Chondrocyte (in vitro differentiated cells): ENCODE results near the gene IFI27L2. TPM values are rescaled to one million over a fixed set of nuclear protein-coding genes. Genes with fewer than 3 reads are reported as not detected.

Source experiments
- DNase-seq: peaks from one replicate; pipeline ENCODE4 v3.0.0; 2021; ENCODE audit warnings: mixed read lengths, low spot score
- H3K27ac Mint-ChIP-seq: one replicate; pipeline ENCODE4 v1.8.0; 2021; ENCODE audit warnings: mild to moderate bottlenecking, moderate library complexity, mixed read lengths; ENCODE audit not compliant: unreplicated experiment
- H3K27me3 Mint-ChIP-seq: 2 replicates; pipeline ENCODE4 v1.8.0; 2021; ENCODE audit warnings: low read depth, mixed read lengths
- H3K36me3 Mint-ChIP-seq: 2 replicates; pipeline ENCODE4 v1.8.0; 2021; ENCODE audit warnings: low read depth, mixed read lengths
- H3K4me1 Mint-ChIP-seq: 2 replicates; pipeline ENCODE4 v1.8.0; 2021; ENCODE audit warnings: low read depth, mild to moderate bottlenecking, mixed read lengths
- H3K4me3 Mint-ChIP-seq: one replicate; pipeline ENCODE4 v1.8.0; 2021; ENCODE audit warnings: mild to moderate bottlenecking, moderate library complexity, mixed read lengths; ENCODE audit not compliant: unreplicated experiment
- H3K9me3 Mint-ChIP-seq: 2 replicates; pipeline ENCODE4 v1.8.0; 2021; ENCODE audit warnings: low read depth, mixed read lengths
- total RNA-seq: library from RNA; stranded (reverse); gene quantifications from 3 replicates; pipeline ENCODE4 v1.2.1, GENCODE V29; 2021
- TF ChIP-seq, protein P1 (sequence below): fragments of 200-600 bp; sonication (generic); IDR thresholded peaks from 2 replicates; pipeline ENCODE4 v1.5.0; 2021; ENCODE audit warnings: antibody characterized with exemption, mild to moderate bottlenecking, moderate library complexity

Gene IFI27L2
- total RNA-seq, 1 donor from 2014 or later, result 66.8 TPM

DNA sequence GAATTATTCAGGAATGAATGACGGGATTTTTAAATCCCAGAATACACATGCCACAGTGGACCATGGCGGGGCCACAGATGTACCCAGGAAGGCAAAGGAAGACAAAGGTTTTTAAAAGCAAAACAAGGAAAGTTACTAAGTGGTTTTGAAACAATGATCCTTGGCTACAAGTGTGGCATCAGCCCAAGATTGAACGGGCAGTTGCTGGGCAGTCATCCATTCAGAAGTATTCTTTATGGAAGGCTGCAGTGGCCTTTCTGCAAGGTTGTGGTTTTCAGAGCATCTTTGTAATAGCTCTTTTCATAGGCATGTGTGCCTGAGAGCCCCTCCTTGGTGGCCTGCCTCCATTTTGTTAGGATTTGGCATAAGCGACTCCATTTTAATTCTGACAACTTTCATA, 32.3 kb downstream of the IFI27L2 start:
- peaks cover 11% of the 10 kb centered on the region for H3K36me3 Mint-ChIP-seq
- H3K4me1 Mint-ChIP-seq, result peaks cover 16% of the 10 kb centered on the region
- no peak for DNase-seq
- H3K9me3 Mint-ChIP-seq, result no peaks in the 10 kb centered on the region
- no peak overlapping the region for H3K4me3 Mint-ChIP-seq
- no peak overlapping the region for H3K27ac Mint-ChIP-seq
- TF ChIP-seq, protein P1, sequence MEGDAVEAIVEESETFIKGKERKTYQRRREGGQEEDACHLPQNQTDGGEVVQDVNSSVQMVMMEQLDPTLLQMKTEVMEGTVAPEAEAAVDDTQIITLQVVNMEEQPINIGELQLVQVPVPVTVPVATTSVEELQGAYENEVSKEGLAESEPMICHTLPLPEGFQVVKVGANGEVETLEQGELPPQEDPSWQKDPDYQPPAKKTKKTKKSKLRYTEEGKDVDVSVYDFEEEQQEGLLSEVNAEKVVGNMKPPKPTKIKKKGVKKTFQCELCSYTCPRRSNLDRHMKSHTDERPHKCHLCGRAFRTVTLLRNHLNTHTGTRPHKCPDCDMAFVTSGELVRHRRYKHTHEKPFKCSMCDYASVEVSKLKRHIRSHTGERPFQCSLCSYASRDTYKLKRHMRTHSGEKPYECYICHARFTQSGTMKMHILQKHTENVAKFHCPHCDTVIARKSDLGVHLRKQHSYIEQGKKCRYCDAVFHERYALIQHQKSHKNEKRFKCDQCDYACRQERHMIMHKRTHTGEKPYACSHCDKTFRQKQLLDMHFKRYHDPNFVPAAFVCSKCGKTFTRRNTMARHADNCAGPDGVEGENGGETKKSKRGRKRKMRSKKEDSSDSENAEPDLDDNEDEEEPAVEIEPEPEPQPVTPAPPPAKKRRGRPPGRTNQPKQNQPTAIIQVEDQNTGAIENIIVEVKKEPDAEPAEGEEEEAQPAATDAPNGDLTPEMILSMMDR, result no peak
- H3K27me3 Mint-ChIP-seq, result no peaks in the 10 kb centered on the region

DNA sequence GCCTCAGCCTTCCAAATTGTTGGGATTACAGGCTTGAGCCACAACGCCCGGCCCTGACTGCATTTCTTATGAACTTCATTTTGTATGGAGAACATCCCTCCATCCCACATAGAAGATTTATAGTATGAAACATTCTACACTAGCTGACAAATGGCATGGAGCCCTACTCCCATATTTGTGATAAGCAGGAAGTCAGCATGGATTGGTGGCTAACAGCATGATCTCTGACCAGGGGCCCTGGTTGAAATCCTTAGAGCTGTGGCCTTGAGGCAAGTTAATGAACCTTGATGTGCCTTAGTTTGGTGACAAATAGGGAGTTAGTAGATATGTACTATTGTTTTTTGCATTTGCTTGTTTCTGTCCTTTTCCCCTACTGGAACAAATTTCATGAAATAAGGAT, 36.0 kb downstream of the IFI27L2 start:
- H3K4me1 Mint-ChIP-seq, result no peaks in the 10 kb centered on the region
- H3K27me3 Mint-ChIP-seq, result no peaks in the 10 kb centered on the region
- H3K27ac Mint-ChIP-seq, result no peak overlapping the region
- no peak overlapping the region for H3K4me3 Mint-ChIP-seq
- DNase-seq, result no peak
- peaks cover 7% of the 10 kb centered on the region for H3K36me3 Mint-ChIP-seq
- TF ChIP-seq, protein P1, result no peak
- no peaks in the 10 kb centered on the region for H3K9me3 Mint-ChIP-seq

DNA sequence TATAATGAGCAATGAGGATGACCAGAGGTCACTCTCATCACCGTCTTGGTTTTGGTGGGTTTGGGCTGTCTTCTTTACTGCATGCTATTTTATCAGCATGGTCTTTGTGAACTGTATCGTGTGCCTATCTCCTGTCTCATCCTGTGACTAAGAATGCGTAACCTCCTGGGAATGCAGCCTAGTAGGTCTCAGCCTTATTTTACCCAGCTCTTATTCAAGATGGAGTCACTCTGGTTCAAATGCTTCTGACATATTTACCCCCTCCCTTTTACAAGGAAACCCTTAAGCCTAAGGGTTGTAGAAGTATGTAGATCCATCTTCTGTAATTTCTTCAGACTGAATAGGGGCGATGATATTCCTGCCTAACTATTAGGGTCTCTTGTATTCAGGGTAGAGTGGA, 39.9 kb downstream of the IFI27L2 start:
- Mint-ChIP-seq H3K36me3 (peaks cover 2% of the 10 kb centered on the region), H3K27ac (no peak overlapping the region), H3K27me3 (no peaks in the 10 kb centered on the region), H3K9me3 (peaks cover 4% of the 10 kb centered on the region), H3K4me1 (no peaks in the 10 kb centered on the region), H3K4me3 (no peak overlapping the region)
- TF ChIP-seq, protein P1, result no peak
- DNase-seq, result no peak

DNA sequence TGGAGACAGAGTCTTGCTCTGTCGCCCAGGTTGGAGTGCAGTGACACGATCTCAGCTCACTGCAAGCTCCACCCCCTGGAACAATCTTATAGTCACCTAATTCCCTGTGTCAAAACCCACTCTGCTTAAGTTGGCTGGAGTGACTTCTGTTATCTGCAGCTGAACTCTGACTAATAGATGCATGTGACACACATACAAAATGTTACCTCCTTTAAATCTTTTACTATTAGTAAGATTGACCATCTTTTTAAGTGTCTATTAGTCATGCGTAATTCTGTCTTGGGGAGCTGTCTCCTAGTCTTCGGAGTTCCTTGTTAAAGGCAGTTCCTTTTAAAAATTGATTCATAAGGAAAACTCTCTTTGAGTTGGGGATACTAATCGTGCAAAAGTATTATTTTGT, 40.9 kb downstream of the IFI27L2 start:
- Mint-ChIP-seq H3K27me3 (no peaks in the 10 kb centered on the region), H3K27ac (no peak overlapping the region), H3K4me1 (no peaks in the 10 kb centered on the region), H3K9me3 (peaks cover 4% of the 10 kb centered on the region), H3K36me3 (peaks cover 2% of the 10 kb centered on the region), H3K4me3 (no peak overlapping the region)
- TF ChIP-seq, protein P1, result no peak
- no peak for DNase-seq

DNA sequence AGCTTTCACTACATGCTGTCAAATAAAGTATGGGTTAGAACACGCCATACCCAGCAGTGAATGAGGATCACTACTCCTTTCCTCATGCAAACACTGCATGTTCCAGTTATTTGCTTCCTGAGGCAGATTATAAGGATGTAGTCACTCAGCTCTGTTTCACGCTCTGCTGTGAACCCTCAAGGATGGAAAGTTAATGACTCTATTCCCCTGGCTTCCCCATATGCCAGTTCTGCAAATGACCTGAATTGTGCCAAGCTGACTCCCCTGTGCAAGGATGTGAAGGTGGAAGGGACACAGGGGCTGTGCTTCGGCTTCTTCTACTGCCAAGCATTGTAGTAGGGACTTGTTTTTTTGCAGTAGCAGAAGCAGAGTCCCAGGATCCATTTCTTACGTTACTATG, 41.5 kb downstream of the IFI27L2 start:
- TF ChIP-seq, protein P1, result no peak

More for the DNA sequence above, 41.5 kb downstream of the IFI27L2 start:
- Mint-ChIP-seq H3K27ac (no peak overlapping the region), H3K4me3 (no peak overlapping the region), H3K4me1 (no peaks in the 10 kb centered on the region), H3K36me3 (peaks cover 3% of the 10 kb centered on the region), H3K9me3 (peaks cover 4% of the 10 kb centered on the region), H3K27me3 (no peaks in the 10 kb centered on the region)
- no peak for DNase-seq
